ENCODE measurements around the gene CTSS. TPM values are rescaled to one million over a fixed set of nuclear protein-coding genes. Genes with fewer than 3 reads are reported as not detected.
A peak's percentile ranks its signal among the peaks of the same experiment; 100 is the strongest.

Gene CTSS
- total and polyA plus RNA-seq, 2 donors (not counting 1 experiment from before 2014, with no cell fraction given) = 2.6 to 2.8 TPM

- Histone ChIP-seq H4K20me1 (ENCODE audit: control insufficient read depth, extremely low read depth, insufficient read depth, low read length) (no peaks in the 10 kb centered on the region), H3K36me3 (ENCODE audit: control insufficient read depth, insufficient read depth, low read length) (no peaks in the 10 kb centered on the region), H3K9me3 (ENCODE audit: control insufficient read depth, insufficient read depth, low read depth, low read length) (no peaks in the 10 kb centered on the region), H3K4me2 (ENCODE audit: extremely low read depth, insufficient read depth, low read length) (peak overlapping the region; percentile 81), H3K4me3 (replicated peaks in 1 of 4; ENCODE audit: control extremely low read depth in 1 of 4, insufficient read depth in 1 of 4, low read depth in 3 of 4, low read length in 4 of 4) (peak overlapping the region; percentile 32 to 62 (median 48)), H3K4me1 (ENCODE audit: control insufficient read depth, extremely low read depth, insufficient read depth, low read length) (peaks cover 6% of the 10 kb centered on the region), H3K79me2 (ENCODE audit: control insufficient read depth, insufficient read depth, low read length) (no peaks in the 10 kb centered on the region), H3K9ac (ENCODE audit: insufficient read depth, low read length) (peak overlapping the region; percentile 11), H2AFZ (ENCODE audit: low read length) (peak overlapping the region; percentile 10), H3K27ac (ENCODE audit: insufficient read depth, low read length) (peak overlapping the region; percentile 40), H3K27me3 (ENCODE audit: control insufficient read depth, insufficient read depth, low read length) (no peaks in the 10 kb centered on the region)
- TF ChIP-seq, protein P1, sequence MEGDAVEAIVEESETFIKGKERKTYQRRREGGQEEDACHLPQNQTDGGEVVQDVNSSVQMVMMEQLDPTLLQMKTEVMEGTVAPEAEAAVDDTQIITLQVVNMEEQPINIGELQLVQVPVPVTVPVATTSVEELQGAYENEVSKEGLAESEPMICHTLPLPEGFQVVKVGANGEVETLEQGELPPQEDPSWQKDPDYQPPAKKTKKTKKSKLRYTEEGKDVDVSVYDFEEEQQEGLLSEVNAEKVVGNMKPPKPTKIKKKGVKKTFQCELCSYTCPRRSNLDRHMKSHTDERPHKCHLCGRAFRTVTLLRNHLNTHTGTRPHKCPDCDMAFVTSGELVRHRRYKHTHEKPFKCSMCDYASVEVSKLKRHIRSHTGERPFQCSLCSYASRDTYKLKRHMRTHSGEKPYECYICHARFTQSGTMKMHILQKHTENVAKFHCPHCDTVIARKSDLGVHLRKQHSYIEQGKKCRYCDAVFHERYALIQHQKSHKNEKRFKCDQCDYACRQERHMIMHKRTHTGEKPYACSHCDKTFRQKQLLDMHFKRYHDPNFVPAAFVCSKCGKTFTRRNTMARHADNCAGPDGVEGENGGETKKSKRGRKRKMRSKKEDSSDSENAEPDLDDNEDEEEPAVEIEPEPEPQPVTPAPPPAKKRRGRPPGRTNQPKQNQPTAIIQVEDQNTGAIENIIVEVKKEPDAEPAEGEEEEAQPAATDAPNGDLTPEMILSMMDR (conservative IDR thresholded peaks at IDR 0.05 in 1 of 2, IDR thresholded peaks at IDR 0.05 in 1 of 2; ENCODE audit: low read depth in 1 of 2, low read length in 2 of 2) = no peak
- no peak for TF ChIP-seq EZH2 (IDR thresholded peaks at IDR 0.05; ENCODE audit: low read length, missing control alignments)
- DNase-seq (ENCODE audit: low read depth in 2 of 2) = peak in 1 of 2 donors; percentile 22
Observed at GRCh38 chr1:150807249-150808023, 41.9 kb upstream of the CTSS start.

DNA sequence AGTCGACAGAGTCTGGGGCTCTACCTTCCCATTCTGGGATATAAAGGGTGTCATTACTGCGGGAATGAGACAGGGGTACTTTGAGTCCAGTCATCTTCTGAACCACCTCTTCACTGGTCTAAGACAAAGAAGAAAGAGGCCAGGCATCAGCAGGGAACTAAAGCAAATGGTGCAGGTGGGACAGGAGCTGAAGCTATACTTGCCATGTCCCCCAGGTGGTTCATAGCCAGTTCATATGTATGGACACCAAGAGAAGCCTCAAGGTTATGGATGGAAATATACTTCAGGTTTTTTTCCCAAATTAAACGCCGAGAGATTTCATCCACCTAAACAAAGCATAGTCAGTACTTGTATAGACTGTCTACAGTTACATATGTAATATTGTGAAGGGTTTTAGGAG is 40.3 kb upstream of the CTSS start:
- Histone ChIP-seq H4K20me1 (ENCODE audit: control insufficient read depth, extremely low read depth, insufficient read depth, low read length) (no peaks in the 10 kb centered on the region), H3K36me3 (ENCODE audit: control insufficient read depth, insufficient read depth, low read length) (no peaks in the 10 kb centered on the region), H3K4me2 (ENCODE audit: extremely low read depth, insufficient read depth, low read length) (no peak overlapping the region), H3K27ac (ENCODE audit: insufficient read depth, low read length) (no peak overlapping the region), H2AFZ (ENCODE audit: low read length) (no peak overlapping the region), H3K79me2 (ENCODE audit: control insufficient read depth, insufficient read depth, low read length) (no peaks in the 10 kb centered on the region), H3K9ac (ENCODE audit: insufficient read depth, low read length) (no peak overlapping the region), H3K27me3 (ENCODE audit: control insufficient read depth, insufficient read depth, low read length) (no peaks in the 10 kb centered on the region), H3K4me1 (ENCODE audit: control insufficient read depth, extremely low read depth, insufficient read depth, low read length) (peaks cover 6% of the 10 kb centered on the region), H3K9me3 (ENCODE audit: control insufficient read depth, insufficient read depth, low read depth, low read length) (no peaks in the 10 kb centered on the region), H3K4me3 (replicated peaks in 1 of 4; ENCODE audit: control extremely low read depth in 1 of 4, insufficient read depth in 1 of 4, low read depth in 3 of 4, low read length in 4 of 4) (peak overlapping the region in 1 of 4 experiments; percentile 62)
- TF ChIP-seq EZH2 (IDR thresholded peaks at IDR 0.05; ENCODE audit: low read length, missing control alignments) = no peak
- TF ChIP-seq, protein P1 (conservative IDR thresholded peaks at IDR 0.05 in 1 of 2, IDR thresholded peaks at IDR 0.05 in 1 of 2; ENCODE audit: low read depth in 1 of 2, low read length in 2 of 2) = no peak
- DNase-seq (ENCODE audit: low read depth in 2 of 2) = no peak

- TF ChIP-seq, protein P1 (conservative IDR thresholded peaks at IDR 0.05 in 1 of 2, IDR thresholded peaks at IDR 0.05 in 1 of 2; ENCODE audit: low read depth in 1 of 2, low read length in 2 of 2) = no peak
- no peak for TF ChIP-seq EZH2 (IDR thresholded peaks at IDR 0.05; ENCODE audit: low read length, missing control alignments)
- H3K4me3 ChIP-seq (replicated peaks in 1 of 4; ENCODE audit: control extremely low read depth in 1 of 4, insufficient read depth in 1 of 4, low read depth in 3 of 4, low read length in 4 of 4) = peak overlapping the region in 1 of 4 experiments; percentile 29
- H3K36me3 ChIP-seq (ENCODE audit: control insufficient read depth, insufficient read depth, low read length) = no peaks in the 10 kb centered on the region
- H3K9ac ChIP-seq (ENCODE audit: insufficient read depth, low read length) = no peak overlapping the region
- no peak overlapping the region for H3K27ac ChIP-seq (ENCODE audit: insufficient read depth, low read length)
- no peaks in the 10 kb centered on the region for H3K9me3 ChIP-seq (ENCODE audit: control insufficient read depth, insufficient read depth, low read depth, low read length)
- H3K79me2 ChIP-seq (ENCODE audit: control insufficient read depth, insufficient read depth, low read length) = no peaks in the 10 kb centered on the region
- peaks cover 2% of the 10 kb centered on the region for H3K4me1 ChIP-seq (ENCODE audit: control insufficient read depth, extremely low read depth, insufficient read depth, low read length)
- DNase-seq (ENCODE audit: low read depth in 2 of 2) = no peak
- H3K4me2 ChIP-seq (ENCODE audit: extremely low read depth, insufficient read depth, low read length) = no peak overlapping the region
- no peak overlapping the region for H2AFZ ChIP-seq (ENCODE audit: low read length)
- H4K20me1 ChIP-seq (ENCODE audit: control insufficient read depth, extremely low read depth, insufficient read depth, low read length) = no peaks in the 10 kb centered on the region
- H3K27me3 ChIP-seq (ENCODE audit: control insufficient read depth, insufficient read depth, low read length) = no peaks in the 10 kb centered on the region
Observed at GRCh38 chr1:150804671-150805070, 39.1 kb upstream of the CTSS start.

Measured in fibroblast of lung (primary cell).